ENCODE measurements around the gene ITGB2. TPM values are rescaled to one million over a fixed set of nuclear protein-coding genes. Genes with fewer than 3 reads are reported as not detected.

ITGB2 gene
- total RNA-seq, 1 donor from 2014 or later = 292 TPM

DNA sequence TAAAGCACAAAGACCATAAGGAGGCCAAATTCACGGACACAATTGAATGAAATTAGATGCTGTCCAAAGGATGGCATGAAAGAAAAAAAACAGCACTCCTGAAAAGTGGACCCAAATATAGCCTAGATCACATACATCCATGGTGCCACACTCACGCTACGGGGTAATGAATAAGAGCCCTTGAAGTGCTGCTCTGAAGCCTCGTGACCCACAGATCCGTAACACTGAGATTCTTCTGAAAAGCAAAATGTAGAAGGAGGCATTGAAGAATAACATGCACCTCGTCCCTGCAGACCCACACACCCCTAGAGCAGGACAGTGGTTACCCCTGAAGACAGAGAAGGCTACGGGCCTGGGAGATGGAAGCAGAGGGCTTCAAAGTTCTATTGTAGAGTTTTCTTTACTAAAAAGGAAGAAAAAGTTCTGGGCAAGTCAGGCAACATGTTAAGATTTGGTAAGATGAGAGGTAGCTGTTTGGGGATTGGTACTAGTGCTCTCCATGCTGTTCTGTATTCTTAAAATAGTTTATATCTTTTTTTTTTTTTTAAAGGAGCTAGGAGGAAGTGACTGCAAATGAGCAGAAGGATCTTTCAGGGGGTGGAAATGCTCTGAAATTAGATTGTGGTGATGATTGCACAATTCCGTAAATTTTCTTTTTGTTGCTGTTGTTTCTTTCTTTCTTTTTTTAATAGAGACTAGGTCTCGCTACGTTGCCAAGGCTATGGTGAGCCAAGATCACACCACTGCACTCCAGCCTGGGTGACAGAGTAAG lies 4.1 kb upstream of the ITGB2 start:
- Mint-ChIP-seq H3K36me3 (ENCODE audit: low read depth) (peaks cover 15% of the 10 kb centered on the region), H3K4me3 (peak overlapping the region; percentile 99), H3K9me3 (no peaks in the 10 kb centered on the region), H3K27ac (peak overlapping the region; percentile 88), H3K27me3 (ENCODE audit: insufficient read depth) (no peaks in the 10 kb centered on the region), H3K4me1 (ENCODE audit: low read depth) (peaks cover 91% of the 10 kb centered on the region)
- no peak for DNase-seq (ENCODE audit: low spot score)
- intact Hi-C loops (cut with micrococcal nuclease) = loop anchor here (5.0 kb wide), 3 partner anchors 153 to 912 kb away; partner anchors contain the start of genes KRTAP12-3 and TRAPPC10

DNA sequence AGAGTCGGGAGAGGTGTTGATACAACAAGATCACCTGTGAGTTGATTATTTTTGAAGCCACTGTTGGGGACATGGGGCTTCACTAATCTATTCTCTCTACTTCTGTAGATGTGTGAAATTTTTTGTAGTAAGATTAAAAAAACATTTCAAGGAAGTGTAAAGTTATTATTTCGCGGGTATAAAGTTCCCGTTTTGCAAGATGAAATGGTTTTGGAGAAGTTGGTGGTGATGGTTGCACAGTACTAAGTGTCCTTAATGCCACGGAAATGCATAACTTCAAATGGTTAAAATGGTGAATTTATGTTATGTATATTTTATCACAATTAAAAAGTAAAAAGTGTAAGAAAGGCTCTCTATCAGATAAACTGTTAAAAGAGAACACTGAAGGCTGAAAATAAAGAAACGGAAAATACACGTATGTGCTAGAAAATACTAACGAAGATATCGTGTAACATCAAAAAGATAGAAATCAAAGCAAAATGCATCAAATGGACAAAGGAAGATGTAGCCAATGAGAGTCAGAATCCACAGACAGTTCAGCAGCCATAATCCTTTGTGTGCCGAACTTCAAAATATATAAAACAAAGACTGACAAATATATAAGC lies 2.9 kb upstream of the ITGB2 start:
- no peaks in the 10 kb centered on the region for H3K9me3 Mint-ChIP-seq
- peak overlapping the region; percentile 88 for H3K27ac Mint-ChIP-seq
- no peak for DNase-seq (ENCODE audit: low spot score)
- H3K27me3 Mint-ChIP-seq (ENCODE audit: insufficient read depth) = no peaks in the 10 kb centered on the region
- peak overlapping the region; percentile 99 for H3K4me3 Mint-ChIP-seq
- H3K36me3 Mint-ChIP-seq (ENCODE audit: low read depth) = peaks cover 18% of the 10 kb centered on the region
- H3K4me1 Mint-ChIP-seq (ENCODE audit: low read depth) = peaks cover 84% of the 10 kb centered on the region
- intact Hi-C loops (cut with micrococcal nuclease) = loop anchor here (2.0 to 5.0 kb wide), 2 partner anchors 49 to 911 kb away; partner anchors contain the start of gene TRAPPC10

DNA sequence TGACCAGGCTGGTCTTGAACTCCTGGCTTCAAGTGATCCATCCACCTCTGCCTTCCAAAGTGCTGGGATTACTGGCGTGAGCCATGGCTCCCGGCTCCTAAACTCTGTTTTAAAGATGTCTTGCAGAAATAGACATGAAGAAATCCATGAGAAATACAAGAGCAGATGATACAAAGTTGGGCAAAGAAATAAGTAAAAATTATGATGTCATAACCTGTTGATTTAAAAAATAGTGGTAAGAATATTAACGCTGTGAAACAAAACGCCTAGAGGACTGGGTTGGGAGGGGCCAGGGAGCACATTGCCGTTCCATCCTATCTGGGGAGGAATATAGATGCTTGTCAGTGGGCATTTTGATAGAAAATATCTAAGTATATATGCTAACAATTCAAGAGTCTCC lies 1.2 kb upstream of the ITGB2 start:
- Mint-ChIP-seq H3K4me1 (ENCODE audit: low read depth) (peaks cover 84% of the 10 kb centered on the region), H3K27me3 (ENCODE audit: insufficient read depth) (no peaks in the 10 kb centered on the region), H3K27ac (peak overlapping the region; percentile 75), H3K36me3 (ENCODE audit: low read depth) (peaks cover 27% of the 10 kb centered on the region), H3K9me3 (no peaks in the 10 kb centered on the region), H3K4me3 (peak overlapping the region; percentile 99)
- no peak for DNase-seq (ENCODE audit: low spot score)
- intact Hi-C loops (cut with micrococcal nuclease) = loop anchor here (2.0 to 5.0 kb wide), 3 partner anchors 17 to 910 kb away; partner anchors contain the start of gene TRAPPC10

DNA sequence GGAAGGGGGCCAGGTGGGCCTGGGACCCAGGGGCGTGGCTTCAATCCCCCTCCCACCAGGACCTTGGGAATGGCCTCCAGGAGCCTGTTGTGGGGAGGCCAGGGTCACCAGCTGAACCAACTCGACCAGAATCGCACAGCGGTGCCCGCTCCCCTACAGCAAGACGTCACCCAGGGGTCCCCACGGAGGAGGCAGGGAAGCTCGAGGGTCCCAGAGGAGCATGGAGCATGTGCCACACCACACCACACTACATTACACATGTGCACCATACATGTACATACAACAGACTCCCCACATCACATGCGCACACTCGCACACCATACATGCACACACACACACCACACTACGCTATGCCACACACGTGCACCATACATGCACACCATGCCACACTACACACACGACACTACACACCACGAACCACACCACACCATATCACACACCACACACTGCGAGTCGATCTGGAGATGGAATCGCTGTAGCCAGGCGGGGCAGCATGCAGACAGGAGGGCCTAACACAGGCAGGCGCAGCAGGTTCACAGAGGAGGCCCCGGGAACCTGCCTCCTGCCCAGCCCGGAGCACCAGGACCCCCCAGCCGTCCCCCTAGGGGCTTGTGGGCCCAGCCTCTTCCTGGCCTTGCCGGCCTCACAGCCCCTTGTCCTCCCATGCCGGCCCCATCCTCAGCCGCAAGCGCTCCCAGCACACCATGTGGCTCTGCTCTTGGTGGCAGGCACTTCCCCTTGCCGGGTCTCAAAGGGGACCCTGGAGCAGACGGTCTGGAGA lies 596 bp downstream of the ITGB2 start:
- Mint-ChIP-seq H3K4me3 (peak overlapping the region; percentile 99), H3K27ac (peak overlapping the region; percentile 93), H3K27me3 (ENCODE audit: insufficient read depth) (no peaks in the 10 kb centered on the region), H3K9me3 (no peaks in the 10 kb centered on the region), H3K36me3 (ENCODE audit: low read depth) (peaks cover 33% of the 10 kb centered on the region), H3K4me1 (ENCODE audit: low read depth) (peaks cover 86% of the 10 kb centered on the region)
- DNase-seq (ENCODE audit: low spot score) = no peak
- intact Hi-C loops (cut with micrococcal nuclease) = loop anchor here (1.0 to 5.0 kb wide), 3 partner anchors 10 to 908 kb away; partner anchors contain the start of gene TRAPPC10

DNA sequence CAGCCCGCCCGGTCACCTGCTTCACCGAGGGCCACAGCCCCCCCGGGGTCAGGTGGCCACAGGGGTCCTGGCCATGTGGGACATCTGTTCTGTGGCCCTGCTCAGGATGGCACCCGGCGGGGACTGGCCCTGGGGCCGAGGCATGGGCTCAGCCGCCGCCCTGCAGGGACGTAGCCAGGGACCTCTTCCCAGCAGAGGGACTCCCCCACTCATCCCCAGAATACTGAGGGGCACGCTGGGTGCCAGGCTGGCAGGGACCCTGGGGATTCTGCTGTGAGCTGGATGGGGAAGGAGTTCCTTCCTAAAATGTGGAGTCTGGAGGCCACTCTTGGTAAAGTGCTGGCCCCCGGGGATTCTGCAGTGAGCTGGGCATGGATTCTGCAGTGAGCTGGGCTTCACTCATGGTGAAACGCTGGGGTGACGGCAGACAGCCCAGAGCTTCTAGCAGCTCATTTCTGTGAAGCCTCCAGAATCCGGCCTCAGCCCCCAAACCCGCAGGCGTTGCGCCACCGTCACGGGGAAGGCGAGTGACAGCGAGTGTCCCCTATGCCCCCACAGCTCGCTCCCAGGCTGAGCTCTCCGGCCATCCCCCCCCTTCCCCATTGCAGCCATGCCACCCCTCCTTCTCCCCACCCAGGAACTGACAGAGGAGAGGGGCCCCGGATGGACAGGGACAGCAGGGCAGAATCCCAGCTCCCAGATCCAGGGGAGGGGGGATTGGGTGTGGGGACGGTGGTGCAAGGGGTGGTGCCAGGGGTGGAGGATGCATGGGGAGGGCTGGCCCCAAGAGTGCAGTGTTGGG lies 1.4 kb downstream of the ITGB2 start:
- H3K27ac Mint-ChIP-seq = peak overlapping the region; percentile 93
- peaks cover 86% of the 10 kb centered on the region for H3K4me1 Mint-ChIP-seq (ENCODE audit: low read depth)
- H3K36me3 Mint-ChIP-seq (ENCODE audit: low read depth) = peaks cover 33% of the 10 kb centered on the region
- intact Hi-C loops (cut with micrococcal nuclease) = no loop called here
- H3K9me3 Mint-ChIP-seq = no peaks in the 10 kb centered on the region
- no peaks in the 10 kb centered on the region for H3K27me3 Mint-ChIP-seq (ENCODE audit: insufficient read depth)
- H3K4me3 Mint-ChIP-seq = peak overlapping the region; percentile 99
- DNase-seq (ENCODE audit: low spot score) = no peak

DNA sequence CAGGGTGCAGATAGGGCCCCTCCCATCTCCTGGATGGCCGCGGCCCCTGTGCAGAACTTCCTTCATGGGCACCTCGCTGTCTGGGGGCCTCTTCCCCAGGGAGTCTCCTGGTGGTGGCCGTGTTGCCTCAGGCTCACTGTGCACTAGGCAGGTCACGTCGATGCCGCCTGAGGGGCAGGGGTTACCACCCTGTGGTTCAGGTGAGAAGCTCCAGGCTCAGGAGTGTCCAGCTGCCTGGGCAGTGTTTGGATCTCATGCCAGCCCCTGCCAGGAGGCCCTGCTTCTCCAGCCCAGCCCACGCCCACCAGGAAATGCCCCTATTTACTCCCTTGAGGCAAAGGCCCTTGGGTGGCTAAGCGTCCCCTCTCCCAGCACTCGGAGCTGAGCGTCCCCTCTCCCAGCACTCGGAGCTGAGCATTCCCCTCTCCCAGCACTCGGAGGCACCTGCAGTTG lies 2.1 kb downstream of the ITGB2 start:
- Mint-ChIP-seq H3K9me3 (no peaks in the 10 kb centered on the region), H3K4me1 (ENCODE audit: low read depth) (peaks cover 85% of the 10 kb centered on the region), H3K27me3 (ENCODE audit: insufficient read depth) (no peaks in the 10 kb centered on the region), H3K36me3 (ENCODE audit: low read depth) (peaks cover 35% of the 10 kb centered on the region), H3K4me3 (peak overlapping the region; percentile 99), H3K27ac (peak overlapping the region; percentile 85)
- intact Hi-C loops (cut with micrococcal nuclease) = no loop called here
- DNase-seq (ENCODE audit: low spot score) = no peak

DNA sequence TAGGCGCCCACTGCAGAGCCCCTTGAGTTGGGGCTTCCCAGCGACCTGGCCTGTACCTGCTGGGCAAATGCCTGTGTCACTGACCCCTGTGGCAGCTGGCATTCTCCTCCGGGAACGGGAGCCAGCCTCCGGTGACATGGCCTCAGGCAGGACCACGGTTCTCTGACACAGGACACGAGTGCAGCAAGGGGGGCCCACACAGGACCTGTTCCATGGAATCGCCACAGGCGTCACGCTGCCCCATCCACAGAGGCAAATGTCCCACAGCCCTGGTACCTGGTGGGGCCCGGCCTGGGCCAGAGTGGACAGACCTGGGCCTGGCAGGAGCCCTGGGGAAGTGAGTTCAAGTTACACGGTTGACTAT lies 2.6 kb downstream of the ITGB2 start:
- Mint-ChIP-seq H3K27me3 (ENCODE audit: insufficient read depth) (no peaks in the 10 kb centered on the region), H3K9me3 (no peaks in the 10 kb centered on the region), H3K4me3 (peak overlapping the region; percentile 99), H3K36me3 (ENCODE audit: low read depth) (peaks cover 35% of the 10 kb centered on the region), H3K27ac (no peak overlapping the region), H3K4me1 (ENCODE audit: low read depth) (peaks cover 80% of the 10 kb centered on the region)
- intact Hi-C loops (cut with micrococcal nuclease) = no loop called here
- no peak for DNase-seq (ENCODE audit: low spot score)

DNA sequence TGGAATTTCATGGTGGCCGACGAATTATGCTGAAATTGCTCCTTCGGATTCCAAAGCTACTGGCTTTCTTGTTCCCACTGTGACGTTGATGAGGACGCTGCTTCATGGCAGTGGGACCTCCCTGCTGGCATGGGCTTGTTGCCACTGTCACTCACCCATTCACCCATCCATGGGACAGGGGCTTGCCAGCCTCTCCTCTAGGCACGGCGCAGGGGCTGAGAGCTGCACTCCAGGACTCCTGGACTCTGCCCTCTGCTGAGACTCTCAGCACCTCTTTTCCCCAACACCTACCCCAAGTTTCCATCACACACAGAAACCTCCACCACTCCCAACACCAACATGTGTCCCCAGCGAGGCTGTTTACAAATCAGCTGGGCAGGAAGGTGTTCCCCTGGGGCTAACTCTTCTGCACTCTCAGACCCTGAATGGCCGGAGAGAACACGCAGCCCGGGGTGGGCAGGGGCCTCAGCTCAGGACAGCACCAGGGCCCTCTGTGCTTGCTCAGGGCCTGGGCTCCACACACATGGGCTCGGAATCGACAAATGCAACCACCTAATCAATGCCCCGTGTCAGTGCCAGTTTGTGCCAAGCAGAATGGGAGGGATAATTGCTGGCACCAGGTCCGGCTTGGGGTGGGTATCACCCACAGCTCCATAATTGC lies 3.1 kb downstream of the ITGB2 start:
- Mint-ChIP-seq H3K27me3 (ENCODE audit: insufficient read depth) (no peaks in the 10 kb centered on the region), H3K9me3 (no peaks in the 10 kb centered on the region), H3K36me3 (ENCODE audit: low read depth) (peaks cover 32% of the 10 kb centered on the region), H3K4me1 (ENCODE audit: low read depth) (peaks cover 75% of the 10 kb centered on the region), H3K4me3 (peak overlapping the region; percentile 99), H3K27ac (peak overlapping the region; percentile 71)
- intact Hi-C loops (cut with micrococcal nuclease) = no loop called here
- DNase-seq (ENCODE audit: low spot score) = no peak

DNA sequence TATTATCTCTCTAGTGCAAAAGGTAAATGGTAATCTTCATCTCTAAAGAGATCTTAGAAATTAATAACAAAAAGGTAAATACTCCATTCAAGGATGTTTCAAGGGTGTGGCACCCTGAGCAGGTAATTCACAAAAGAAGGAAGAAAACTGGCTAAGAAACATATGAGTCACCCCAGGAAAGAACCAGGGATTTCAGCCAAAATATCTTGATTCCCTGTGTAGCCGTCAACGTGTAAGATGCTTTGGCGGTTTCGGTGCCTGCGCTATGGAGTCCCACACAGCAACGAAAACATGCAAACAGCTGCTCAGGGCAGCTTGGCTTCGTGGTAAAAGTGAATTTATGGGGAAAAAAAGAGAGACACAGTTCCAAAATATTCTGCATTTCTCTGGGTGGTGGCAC lies 3.7 kb downstream of the ITGB2 start:
- H3K4me1 Mint-ChIP-seq (ENCODE audit: low read depth) = peaks cover 76% of the 10 kb centered on the region
- H3K27ac Mint-ChIP-seq = peak overlapping the region; percentile 31
- intact Hi-C loops (cut with micrococcal nuclease) = no loop called here
- no peak for DNase-seq (ENCODE audit: low spot score)
- peaks cover 32% of the 10 kb centered on the region for H3K36me3 Mint-ChIP-seq (ENCODE audit: low read depth)
- H3K9me3 Mint-ChIP-seq = no peaks in the 10 kb centered on the region
- H3K4me3 Mint-ChIP-seq = peak overlapping the region; percentile 99
- no peaks in the 10 kb centered on the region for H3K27me3 Mint-ChIP-seq (ENCODE audit: insufficient read depth)

DNA sequence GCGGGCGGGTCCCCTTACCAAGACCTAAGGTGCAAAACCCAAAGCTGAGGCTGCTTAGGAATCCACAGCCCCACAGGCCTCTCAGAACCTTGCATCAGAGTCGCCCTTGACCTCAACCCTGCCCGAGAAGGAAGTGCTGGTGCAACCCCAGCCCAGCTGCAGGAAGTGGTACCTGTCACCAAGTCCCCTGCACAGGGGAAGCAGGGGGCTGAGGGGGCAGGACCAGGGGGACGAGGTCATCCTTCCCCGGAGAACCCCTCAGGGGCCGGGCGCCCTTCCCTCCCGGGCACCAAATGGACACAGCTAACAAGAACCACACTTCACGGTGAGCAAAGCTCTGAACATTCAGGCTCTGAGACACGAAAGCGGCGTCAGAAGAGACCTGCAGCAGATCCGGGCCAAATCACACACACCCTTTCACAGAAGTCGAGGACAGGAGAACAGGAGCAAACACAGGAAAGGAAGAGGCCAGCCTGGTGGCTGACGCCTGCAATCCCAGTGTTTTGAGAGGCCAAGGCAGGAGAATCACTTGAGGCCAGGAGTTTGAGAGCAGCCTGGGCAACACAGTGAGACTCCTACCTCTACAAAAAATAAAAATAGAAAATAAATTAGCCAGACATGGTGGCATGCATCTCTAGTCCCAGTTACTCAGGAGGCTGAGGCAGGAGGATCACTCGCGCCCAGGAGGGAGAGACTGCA lies 6.4 kb downstream of the ITGB2 start:
- Mint-ChIP-seq H3K27ac (peak overlapping the region; percentile 99), H3K4me1 (ENCODE audit: low read depth) (peaks cover 78% of the 10 kb centered on the region), H3K27me3 (ENCODE audit: insufficient read depth) (no peaks in the 10 kb centered on the region), H3K36me3 (ENCODE audit: low read depth) (peaks cover 33% of the 10 kb centered on the region), H3K4me3 (peak overlapping the region; percentile 85), H3K9me3 (no peaks in the 10 kb centered on the region)
- peak; percentile 72 for DNase-seq (ENCODE audit: low spot score)
- intact Hi-C loops (cut with micrococcal nuclease) = loop anchor here (1.0 kb wide), 2 partner anchors 12 to 39 kb away; no protein-coding TSS in a partner anchor

DNA sequence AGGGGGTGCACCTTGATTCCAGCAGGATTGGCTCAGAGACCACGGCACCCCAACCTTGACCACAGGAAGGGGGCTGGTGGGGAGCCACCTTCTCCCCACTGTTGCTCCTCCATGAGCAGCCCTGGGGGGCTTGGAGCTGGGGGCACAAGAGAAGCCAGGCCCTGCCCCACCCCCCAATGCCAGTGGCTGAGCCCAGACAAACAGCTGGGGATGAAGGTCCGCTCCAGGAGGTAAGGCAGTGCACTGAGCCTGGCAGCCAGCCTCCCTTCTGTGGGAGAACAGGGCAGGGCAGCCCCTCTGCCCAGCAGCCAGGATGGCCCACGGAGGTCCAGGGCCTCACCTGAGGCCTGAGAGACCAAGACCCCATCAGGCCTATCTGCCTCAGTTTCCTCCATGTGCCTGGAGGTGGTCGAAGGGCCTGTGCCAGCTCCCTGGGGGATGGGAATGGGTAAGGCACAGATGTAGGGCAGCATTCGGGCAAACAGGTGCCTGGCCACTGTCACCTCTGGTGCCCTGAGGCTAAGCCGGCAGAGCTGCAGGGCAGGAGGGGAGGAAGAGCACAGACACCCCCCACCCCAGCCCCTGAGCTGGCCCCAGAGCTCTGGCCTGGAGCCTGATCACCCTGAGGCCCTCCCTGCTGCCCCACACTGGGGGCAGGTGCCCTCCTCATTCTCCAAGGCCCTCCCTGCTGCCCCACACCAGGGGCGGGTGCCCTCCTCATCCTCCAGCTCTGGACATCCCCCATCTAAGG lies 7.1 kb downstream of the ITGB2 start:
- Mint-ChIP-seq H3K27ac (peak overlapping the region; percentile 99), H3K36me3 (ENCODE audit: low read depth) (peaks cover 36% of the 10 kb centered on the region), H3K4me1 (ENCODE audit: low read depth) (peaks cover 81% of the 10 kb centered on the region), H3K4me3 (peak overlapping the region; percentile 85), H3K9me3 (no peaks in the 10 kb centered on the region), H3K27me3 (ENCODE audit: insufficient read depth) (no peaks in the 10 kb centered on the region)
- no peak for DNase-seq (ENCODE audit: low spot score)
- intact Hi-C loops (cut with micrococcal nuclease) = loop anchor here (1.0 kb wide), 2 partner anchors 13 to 38 kb away; no protein-coding TSS in a partner anchor
